Omental fat pad (tissue), 4 donors: ENCODE data around the gene KRTAP4-16. TPM values are rescaled to one million over a fixed set of nuclear protein-coding genes. Genes with fewer than 3 reads are reported as not detected.
"Not testable (repeated sequence)": the region's sequence is repeated elsewhere in the genome, so short reads cannot be mapped to it uniquely, and the experiment has no call there.

Experiments
- ATAC-seq: fragments of 150-250 bp; one replicate; pipeline ENCODE4 v1.9.1; 2016; ENCODE audit warnings: mild to moderate bottlenecking, moderate library complexity; ENCODE audit not compliant: low FRiP score
- DNase-seq: peaks from one replicate; pipeline ENCODE4 v3.0.0-alpha.2; 2019; ENCODE audit warnings: low spot score
- total RNA-seq, 4 donors: library from RNA; depleted of rRNA; stranded (reverse); fragments of >200 nt; gene quantifications; one replicate each; pipeline ENCODE4 v1.1.0, GENCODE V29; 2016
- TF ChIP-seq, protein P1 (sequence below), 3 donors: fragments of 450-650 bp; IDR thresholded peaks; one replicate each; pipeline ENCODE4 v1.5.1; 2016 to 2017; ENCODE audit warnings: antibody characterized with exemption in 3 of 3, mild to moderate bottlenecking in 3 of 3, moderate library complexity in 2 of 3

Gene KRTAP4-16
- total RNA-seq, result not detected

- no peak for DNase-seq
- no peak for ATAC-seq
- TF ChIP-seq, protein P1, sequence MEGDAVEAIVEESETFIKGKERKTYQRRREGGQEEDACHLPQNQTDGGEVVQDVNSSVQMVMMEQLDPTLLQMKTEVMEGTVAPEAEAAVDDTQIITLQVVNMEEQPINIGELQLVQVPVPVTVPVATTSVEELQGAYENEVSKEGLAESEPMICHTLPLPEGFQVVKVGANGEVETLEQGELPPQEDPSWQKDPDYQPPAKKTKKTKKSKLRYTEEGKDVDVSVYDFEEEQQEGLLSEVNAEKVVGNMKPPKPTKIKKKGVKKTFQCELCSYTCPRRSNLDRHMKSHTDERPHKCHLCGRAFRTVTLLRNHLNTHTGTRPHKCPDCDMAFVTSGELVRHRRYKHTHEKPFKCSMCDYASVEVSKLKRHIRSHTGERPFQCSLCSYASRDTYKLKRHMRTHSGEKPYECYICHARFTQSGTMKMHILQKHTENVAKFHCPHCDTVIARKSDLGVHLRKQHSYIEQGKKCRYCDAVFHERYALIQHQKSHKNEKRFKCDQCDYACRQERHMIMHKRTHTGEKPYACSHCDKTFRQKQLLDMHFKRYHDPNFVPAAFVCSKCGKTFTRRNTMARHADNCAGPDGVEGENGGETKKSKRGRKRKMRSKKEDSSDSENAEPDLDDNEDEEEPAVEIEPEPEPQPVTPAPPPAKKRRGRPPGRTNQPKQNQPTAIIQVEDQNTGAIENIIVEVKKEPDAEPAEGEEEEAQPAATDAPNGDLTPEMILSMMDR (IDR thresholded peaks at IDR 0.05), result no peak
Observed at GRCh38 chr17:41101586-41102259, at the start of gene KRTAP4-16. Gene KRTAP4-16 (minus strand): TSS chr17:41102209. CDS start chr17:41102209, 0 bp downstream.

DNA sequence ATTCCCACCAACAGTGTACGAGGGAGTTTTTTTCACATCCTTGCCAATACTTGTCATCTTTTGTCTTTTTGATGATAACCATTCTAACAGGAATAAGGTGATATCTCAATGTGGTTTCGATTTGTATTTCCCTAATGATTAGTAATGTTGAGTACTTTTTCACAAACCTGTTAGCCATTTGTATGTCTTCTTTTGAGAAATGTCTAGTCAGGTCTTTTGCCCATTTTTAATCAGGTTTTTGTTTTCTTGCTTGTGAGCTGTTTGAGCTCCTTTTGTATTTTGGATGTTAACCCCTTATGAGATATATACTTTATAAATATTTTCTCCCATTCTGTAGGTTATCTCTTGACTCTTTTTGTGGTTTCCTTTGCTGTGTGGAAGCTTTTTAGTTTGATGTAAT is 49.5 kb upstream of the KRTAP4-16 start:
- TF ChIP-seq, protein P1 (IDR thresholded peaks at IDR 0.05), result no peak
- ATAC-seq (no peak), DNase-seq (no peak)

DNA sequence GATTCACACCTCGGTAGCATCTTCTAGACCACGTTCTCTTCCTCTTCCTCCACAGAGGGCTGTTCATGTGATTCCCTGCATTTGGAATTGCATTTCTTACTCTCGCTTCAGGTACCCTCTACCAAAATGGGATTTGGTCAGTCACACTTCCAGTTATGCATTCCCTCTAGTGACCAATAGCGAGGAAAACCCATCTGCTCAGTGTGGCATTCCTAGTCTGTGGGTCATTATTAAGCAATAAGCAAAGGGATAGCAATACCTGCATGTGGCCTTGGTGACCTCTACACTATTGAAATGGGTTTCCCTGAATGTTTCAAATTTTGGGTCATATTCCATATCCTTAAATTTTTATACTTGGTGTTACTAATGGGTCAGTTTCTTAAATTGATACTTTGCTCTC is 48.0 kb upstream of the KRTAP4-16 start:
- TF ChIP-seq, protein P1 (IDR thresholded peaks at IDR 0.05), result no peak
- DNase-seq (no peak), ATAC-seq (no peak)

DNA sequence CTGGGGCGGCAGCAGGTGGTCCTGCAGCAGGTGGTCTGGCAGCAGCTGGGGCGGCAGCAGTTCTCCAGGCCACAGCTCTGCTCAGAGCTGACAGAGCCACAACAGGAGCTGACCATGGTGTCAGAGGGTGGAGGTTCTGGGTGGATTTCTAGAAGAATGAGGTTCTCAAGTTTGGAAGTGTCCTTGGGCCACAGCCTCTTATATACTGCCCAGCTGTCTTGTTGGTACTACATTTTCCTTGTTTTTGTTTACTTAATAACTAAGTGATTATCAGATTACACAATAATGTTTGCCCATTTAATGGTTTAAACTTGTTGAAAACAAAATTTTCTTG is 47.6 kb upstream of the KRTAP4-16 start, which contains the start of gene KRTAP4-5:
KRTAP4-5 (minus strand) TSS at position 174 of the 334 bp plus-strand sequence; CDS start at position 116, 58 bp downstream.
- ATAC-seq, result no peak
- TF ChIP-seq, protein P1 (IDR thresholded peaks at IDR 0.05), result no peak
- no peak for DNase-seq

- DNase-seq, ATAC-seq: not testable (repeated sequence)
Observed at GRCh38 chr17:41148971-41149651, 47.1 kb upstream of the KRTAP4-16 start.

DNA sequence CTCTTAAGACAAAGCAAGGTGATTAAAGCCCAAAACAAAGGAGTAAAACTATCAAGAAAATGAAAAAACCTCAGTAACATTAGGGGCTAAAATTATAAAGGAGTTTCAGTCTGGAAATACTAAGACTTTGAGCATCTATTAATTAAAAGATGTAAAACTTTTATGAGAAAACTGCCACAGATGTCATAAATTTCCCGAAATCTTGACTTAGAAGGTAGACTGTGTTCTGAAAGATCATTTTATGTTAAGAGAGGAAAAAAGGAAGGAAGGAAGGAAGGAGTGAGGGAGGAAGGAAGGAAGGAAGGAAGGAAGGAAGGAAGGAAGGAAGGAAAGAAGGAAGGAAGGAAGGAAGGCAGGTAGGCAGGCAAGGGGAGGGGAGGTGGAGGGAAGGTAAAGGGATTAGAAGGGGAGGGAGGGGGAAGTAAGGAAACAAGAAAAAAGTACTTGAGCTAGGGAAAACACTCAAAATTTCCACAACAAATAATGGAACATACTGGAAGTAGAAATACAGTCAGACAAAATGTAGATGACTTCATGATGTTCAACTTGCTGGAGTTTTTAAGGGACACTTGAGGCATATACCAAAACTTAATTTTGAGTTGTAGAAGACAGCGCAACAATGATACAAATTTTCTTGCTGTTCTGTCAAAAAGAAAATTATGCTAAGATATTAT is 45.7 kb upstream of the KRTAP4-16 start:
- TF ChIP-seq, protein P1 (IDR thresholded peaks at IDR 0.05), result no peak
- DNase-seq (no peak), ATAC-seq (no peak)

- TF ChIP-seq, protein P1 (IDR thresholded peaks at IDR 0.05), result no peak
- DNase-seq (no peak), ATAC-seq (no peak)
Observed at GRCh38 chr17:41145261-41145660, 43.3 kb upstream of the KRTAP4-16 start.
